H9 (cell line): ENCODE results near the gene RNF145. TPM values are rescaled to one million over a fixed set of nuclear protein-coding genes. Genes with fewer than 3 reads are reported as not detected.

ENCODE experiments used
- DNase-seq: peaks from one replicate; pipeline ENCODE4 v3.0.0-alpha.2; 2017
- H2AFZ ChIP-seq: one replicate; pipeline ENCODE4 v1.6.1; 2013; ENCODE audit warnings: mild to moderate bottlenecking, low read length, control low read depth, moderate library complexity
- H2AK5ac ChIP-seq: 2 replicates; pipeline ENCODE4 v1.6.1; 2013; ENCODE audit warnings: low read length, control low read depth, mixed read lengths; ENCODE audit not compliant: insufficient read length
- H2BK120ac ChIP-seq: one replicate; pipeline ENCODE4 v1.6.1; 2013; ENCODE audit warnings: low read depth, mild to moderate bottlenecking, low read length, control low read depth, inconsistent platforms; ENCODE audit not compliant: poor library complexity, severe bottlenecking
- H2BK12ac ChIP-seq: 2 replicates; pipeline ENCODE4 v1.6.1; 2013; ENCODE audit warnings: low read length, control low read depth, mixed read lengths, low read depth; ENCODE audit not compliant: insufficient read length
- H2BK15ac ChIP-seq: 2 replicates; pipeline ENCODE4 v1.6.1; 2013; ENCODE audit warnings: low read depth, low read length, control low read depth
- H2BK20ac ChIP-seq: one replicate; pipeline ENCODE4 v1.6.1; 2013; ENCODE audit warnings: low read depth, mild to moderate bottlenecking, low read length, control low read depth, inconsistent platforms; ENCODE audit not compliant: poor library complexity, severe bottlenecking
- H2BK5ac ChIP-seq: 2 replicates; pipeline ENCODE4 v1.6.1; 2013; ENCODE audit warnings: low read length, control low read depth, mixed read lengths; ENCODE audit not compliant: insufficient read length
- H3K14ac ChIP-seq: 2 replicates; pipeline ENCODE4 v1.6.1; 2013; ENCODE audit warnings: low read length, control low read depth; ENCODE audit not compliant: insufficient read depth
- H3K18ac ChIP-seq: 2 replicates; pipeline ENCODE4 v1.6.1; 2013; ENCODE audit warnings: low read depth, mild to moderate bottlenecking, mixed read lengths, low read length, control low read depth; ENCODE audit not compliant: insufficient read length
- H3K23ac ChIP-seq: 2 replicates; pipeline ENCODE4 v1.6.1; 2013; ENCODE audit warnings: low read length, control low read depth, mixed read lengths, low read depth; ENCODE audit not compliant: insufficient read length
- H3K23me2 ChIP-seq: 2 replicates; pipeline ENCODE4 v1.6.1; 2013; ENCODE audit warnings: low read depth, mild to moderate bottlenecking, mixed read lengths, low read length, control low read depth; ENCODE audit not compliant: insufficient read length, poor library complexity, severe bottlenecking
- H3K27ac ChIP-seq: 2 replicates; pipeline ENCODE4 v1.5.1; 2013; ENCODE audit warnings: low read length, control low read depth, mixed read lengths, low read depth; ENCODE audit not compliant: insufficient read length
- H3K27me3 ChIP-seq: 2 replicates; pipeline ENCODE4 v1.6.1; 2013; ENCODE audit warnings: low read length, control low read depth, inconsistent platforms; ENCODE audit not compliant: insufficient read depth
- H3K4ac ChIP-seq: 2 replicates; pipeline ENCODE4 v1.6.1; 2013; ENCODE audit warnings: low read depth, mild to moderate bottlenecking, control low read depth, inconsistent platforms, low read length, moderate library complexity
- H3K4me1 ChIP-seq: 2 replicates; pipeline ENCODE4 v1.6.1; 2013; ENCODE audit warnings: low read length, control low read depth, inconsistent platforms; ENCODE audit not compliant: insufficient read depth
- H3K4me2 ChIP-seq: 2 replicates; pipeline ENCODE4 v1.6.1; 2013; ENCODE audit warnings: low read length, control low read depth, mixed read lengths; ENCODE audit not compliant: insufficient read length, insufficient read depth
- H3K56ac ChIP-seq: 2 replicates; pipeline ENCODE4 v1.6.1; 2013; ENCODE audit warnings: low read depth, mild to moderate bottlenecking, mixed read lengths, low read length, control low read depth; ENCODE audit not compliant: insufficient read length
- H3K79me1 ChIP-seq: 2 replicates; pipeline ENCODE4 v1.6.1; 2013; ENCODE audit warnings: low read depth, mild to moderate bottlenecking, moderate library complexity, low read length, control low read depth, inconsistent platforms; ENCODE audit not compliant: insufficient read depth, poor library complexity, severe bottlenecking
- H3K79me2 ChIP-seq: 2 replicates; pipeline ENCODE4 v1.6.1; 2013; ENCODE audit warnings: low read length, control low read depth, inconsistent platforms; ENCODE audit not compliant: insufficient read depth
- H3K9ac ChIP-seq: 2 replicates; pipeline ENCODE4 v1.6.1; 2013; ENCODE audit warnings: low read length, control low read depth, mixed read lengths; ENCODE audit not compliant: insufficient read length; ENCODE audit errors: extremely low read depth
- H3K9me3 ChIP-seq: one replicate; pipeline ENCODE4 v1.6.1; 2013; ENCODE audit warnings: low read depth, low read length, inconsistent platforms; ENCODE audit not compliant: control insufficient read depth
- H3T11ph ChIP-seq: one replicate; pipeline ENCODE4 v1.6.1; 2013; ENCODE audit warnings: mild to moderate bottlenecking, low read length, control low read depth, inconsistent platforms
- H4K20me1 ChIP-seq: one replicate; pipeline ENCODE4 v1.6.1; 2013; ENCODE audit not compliant: control insufficient read depth, insufficient read length, insufficient read depth
- H4K5ac ChIP-seq: 2 replicates; pipeline ENCODE4 v1.6.1; 2013; ENCODE audit warnings: low read depth, mild to moderate bottlenecking, mixed read lengths, low read length, control low read depth; ENCODE audit not compliant: insufficient read length
- H4K8ac ChIP-seq: replicated peaks from 2 replicates; pipeline ENCODE4 v1.6.1; 2013; ENCODE audit warnings: low read length, control low read depth, mixed read lengths, low read depth; ENCODE audit not compliant: insufficient read length
- H4K91ac ChIP-seq: 2 replicates; pipeline ENCODE4 v1.6.1; 2013; ENCODE audit warnings: low read depth, mild to moderate bottlenecking, moderate library complexity, mixed read lengths, low read length, control low read depth; ENCODE audit not compliant: insufficient read length
- H3K27ac Mint-ChIP-seq, 3 experiments: 2 replicates in 2 of 3; 3 replicates in 1 of 3; pipeline ENCODE4 v1.8.0; 2020 to 2021; ENCODE audit warnings: mixed read lengths in 3 of 3, mild to moderate bottlenecking in 1 of 3, moderate library complexity in 1 of 3
- H3K27me3 Mint-ChIP-seq: 2 replicates; pipeline ENCODE4 v1.8.0; 2021; ENCODE audit warnings: low read depth, mild to moderate bottlenecking, moderate library complexity, mixed read lengths
- H3K36me3 Mint-ChIP-seq, 3 experiments: 2 replicates in 2 of 3; 3 replicates in 1 of 3; pipeline ENCODE4 v1.8.0; 2020 to 2021; ENCODE audit warnings: low read depth in 3 of 3, mixed read lengths in 3 of 3; ENCODE audit not compliant: insufficient read depth in 1 of 3
- H3K4me1 Mint-ChIP-seq, 2 experiments: 2 replicates each; pipeline ENCODE4 v1.8.0; 2020; ENCODE audit warnings: mixed read lengths in 2 of 2
- H3K4me3 Mint-ChIP-seq, 2 experiments: 2 replicates in 1 of 2; 3 replicates in 1 of 2; pipeline ENCODE4 v1.8.0; 2020 to 2021; ENCODE audit warnings: mild to moderate bottlenecking in 2 of 2, mixed read lengths in 2 of 2, moderate library complexity in 1 of 2
- H3K9me3 Mint-ChIP-seq, 2 experiments: 2 replicates in 1 of 2; 3 replicates in 1 of 2; pipeline ENCODE4 v1.8.0; 2020; ENCODE audit warnings: mild to moderate bottlenecking in 2 of 2, mixed read lengths in 2 of 2, moderate library complexity in 1 of 2
- CTCF ChIP-seq: fragments of 200-600 bp; sonication (generic); conservative IDR thresholded peaks from 3 replicates; pipeline ENCODE4 v1.8.0; 2021; ENCODE audit warnings: antibody characterized with exemption, mild to moderate bottlenecking
- WGBS: extraction: QIAGEN DNeasy Blood & Tissue Kit; methylation state at CpG from one replicate; pipeline ENCODE4 v1.1.7; 2013; ENCODE audit warnings: missing lambda C conversion rate, low lambda C conversion rate, mixed read lengths; ENCODE audit not compliant: insufficient read length; ENCODE audit errors: extremely low coverage; 5-methylcytosine and 5-hydroxymethylcytosine counted together
- total RNA-seq: library from RNA; stranded (reverse); gene quantifications from 2 replicates; pipeline ENCODE4 v1.2.1, GENCODE V29; 2021

RNF145 gene
- total RNA-seq, 1 experiment from 2014 or later, result 59.1 TPM

- no peak for DNase-seq
- H4K8ac ChIP-seq, result no peak overlapping the region
- H4K5ac ChIP-seq, result no peak overlapping the region
- Mint-ChIP-seq H3K4me1 (peaks cover 5 to 7% of the 10 kb centered on the region in 2 experiments), H3K4me3 (no peak overlapping the region), H3K36me3 (peaks cover 13 to 48% (median 37%) of the 10 kb centered on the region in 3 experiments), H3K9me3 (no peaks in the 10 kb centered on the region), H3K27ac (no peak overlapping the region), H3K27me3 (no peaks in the 10 kb centered on the region)
- no CpG with 5 or more reads among the region's 3 CpGs for WGBS
- no peak overlapping the region for H3K18ac ChIP-seq
- H3K4me1 ChIP-seq, result no peaks in the 10 kb centered on the region
- no peak overlapping the region for H2AFZ ChIP-seq
- no peak overlapping the region for H3K56ac ChIP-seq
- H2AK5ac ChIP-seq, result no peak overlapping the region
- no peak overlapping the region for H3K14ac ChIP-seq
- no peak overlapping the region for H3K4me2 ChIP-seq
- no peak overlapping the region for H3K9ac ChIP-seq
- no peak overlapping the region for H3K27ac ChIP-seq
- no peaks in the 10 kb centered on the region for H3K23me2 ChIP-seq
- H3K23ac ChIP-seq, result no peak overlapping the region
- no peak overlapping the region for H2BK15ac ChIP-seq
- no peak overlapping the region for H2BK120ac ChIP-seq
- H2BK12ac ChIP-seq, result no peak overlapping the region
- no peak overlapping the region for H2BK5ac ChIP-seq
- no peaks in the 10 kb centered on the region for H4K20me1 ChIP-seq
- H4K91ac ChIP-seq, result no peak overlapping the region
- no peak for TF ChIP-seq CTCF
- no peaks in the 10 kb centered on the region for H3K9me3 ChIP-seq
- H3K79me1 ChIP-seq, result no peaks in the 10 kb centered on the region
- H3T11ph ChIP-seq, result no peak overlapping the region
- H3K4ac ChIP-seq, result no peak overlapping the region
- H3K79me2 ChIP-seq, result no peaks in the 10 kb centered on the region
- no peak overlapping the region for H2BK20ac ChIP-seq
- no peaks in the 10 kb centered on the region for H3K27me3 ChIP-seq
Measured at GRCh38 chr5:159190170-159190569, 19.2 kb downstream of the RNF145 start.
